Subcutaneous adipose tissue (tissue), 4 donors: ENCODE results near the gene KIF1A. TPM values are rescaled to one million over a fixed set of nuclear protein-coding genes. Genes with fewer than 3 reads are reported as not detected.

Source experiments
- total RNA-seq, 4 donors: library from RNA; depleted of rRNA; stranded (reverse); fragments of >200 nt; gene quantifications; one replicate each; pipeline ENCODE4 v1.1.0, GENCODE V29; 2016
- TF ChIP-seq, protein P1 (sequence below): fragments of 450-650 bp; IDR thresholded peaks from one replicate; pipeline ENCODE4 v1.5.1; 2016; ENCODE audit warnings: low read depth, mild to moderate bottlenecking, control low read depth, antibody characterized with exemption, moderate library complexity

Gene KIF1A, protein sequence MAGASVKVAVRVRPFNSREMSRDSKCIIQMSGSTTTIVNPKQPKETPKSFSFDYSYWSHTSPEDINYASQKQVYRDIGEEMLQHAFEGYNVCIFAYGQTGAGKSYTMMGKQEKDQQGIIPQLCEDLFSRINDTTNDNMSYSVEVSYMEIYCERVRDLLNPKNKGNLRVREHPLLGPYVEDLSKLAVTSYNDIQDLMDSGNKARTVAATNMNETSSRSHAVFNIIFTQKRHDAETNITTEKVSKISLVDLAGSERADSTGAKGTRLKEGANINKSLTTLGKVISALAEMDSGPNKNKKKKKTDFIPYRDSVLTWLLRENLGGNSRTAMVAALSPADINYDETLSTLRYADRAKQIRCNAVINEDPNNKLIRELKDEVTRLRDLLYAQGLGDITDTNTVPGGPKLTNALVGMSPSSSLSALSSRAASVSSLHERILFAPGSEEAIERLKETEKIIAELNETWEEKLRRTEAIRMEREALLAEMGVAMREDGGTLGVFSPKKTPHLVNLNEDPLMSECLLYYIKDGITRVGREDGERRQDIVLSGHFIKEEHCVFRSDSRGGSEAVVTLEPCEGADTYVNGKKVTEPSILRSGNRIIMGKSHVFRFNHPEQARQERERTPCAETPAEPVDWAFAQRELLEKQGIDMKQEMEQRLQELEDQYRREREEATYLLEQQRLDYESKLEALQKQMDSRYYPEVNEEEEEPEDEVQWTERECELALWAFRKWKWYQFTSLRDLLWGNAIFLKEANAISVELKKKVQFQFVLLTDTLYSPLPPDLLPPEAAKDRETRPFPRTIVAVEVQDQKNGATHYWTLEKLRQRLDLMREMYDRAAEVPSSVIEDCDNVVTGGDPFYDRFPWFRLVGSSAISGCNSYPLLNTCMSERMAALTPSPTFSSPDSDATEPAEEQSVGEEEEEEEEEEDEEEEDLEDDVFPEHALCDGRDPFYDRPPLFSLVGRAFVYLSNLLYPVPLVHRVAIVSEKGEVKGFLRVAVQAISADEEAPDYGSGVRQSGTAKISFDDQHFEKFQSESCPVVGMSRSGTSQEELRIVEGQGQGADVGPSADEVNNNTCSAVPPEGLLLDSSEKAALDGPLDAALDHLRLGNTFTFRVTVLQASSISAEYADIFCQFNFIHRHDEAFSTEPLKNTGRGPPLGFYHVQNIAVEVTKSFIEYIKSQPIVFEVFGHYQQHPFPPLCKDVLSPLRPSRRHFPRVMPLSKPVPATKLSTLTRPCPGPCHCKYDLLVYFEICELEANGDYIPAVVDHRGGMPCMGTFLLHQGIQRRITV (N-terminal part only)
- not detected for total RNA-seq

DNA sequence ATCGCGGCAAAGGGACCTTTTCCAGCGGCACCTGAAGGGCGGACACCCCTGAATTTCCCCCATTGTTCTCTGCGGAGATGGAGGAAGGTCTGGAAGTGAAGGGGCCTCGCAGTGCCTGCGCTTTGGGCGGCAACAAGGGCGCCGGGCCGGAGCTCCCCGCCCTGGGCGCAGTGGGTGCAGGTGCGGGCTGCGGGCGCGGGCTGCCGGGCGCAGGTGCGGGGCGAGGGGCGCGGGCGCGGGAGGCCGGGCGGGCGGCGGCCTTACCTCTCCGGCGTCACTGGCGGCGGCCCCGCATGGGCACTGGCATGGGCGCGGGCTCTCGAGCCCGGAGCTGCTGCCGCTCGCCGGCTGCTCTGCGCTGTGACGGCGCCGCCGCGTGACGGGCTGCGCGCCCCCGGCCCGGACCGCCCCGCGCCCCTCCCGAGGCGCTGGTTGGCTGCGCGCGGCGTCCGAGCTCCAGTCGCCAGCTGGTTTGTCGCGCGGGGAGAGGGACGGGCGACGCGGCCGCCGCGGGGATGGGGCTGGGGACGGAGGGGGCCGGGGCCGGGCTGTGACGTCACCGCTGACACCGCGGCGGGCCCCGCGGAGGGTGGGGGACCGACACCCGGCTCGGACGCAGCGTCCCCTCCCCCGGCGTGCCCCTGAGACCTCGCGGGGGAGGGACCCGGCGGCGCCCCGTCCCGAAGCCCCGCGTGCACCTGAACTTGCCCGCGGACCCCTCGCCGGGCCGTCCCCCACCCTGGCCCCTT is at the start of gene KIF1A:
Gene KIF1A (minus strand): TSS at position 362 of the 749 bp plus-strand sequence. CDS start 22,467 bp downstream, outside the sequence.
- TF ChIP-seq, protein P1, sequence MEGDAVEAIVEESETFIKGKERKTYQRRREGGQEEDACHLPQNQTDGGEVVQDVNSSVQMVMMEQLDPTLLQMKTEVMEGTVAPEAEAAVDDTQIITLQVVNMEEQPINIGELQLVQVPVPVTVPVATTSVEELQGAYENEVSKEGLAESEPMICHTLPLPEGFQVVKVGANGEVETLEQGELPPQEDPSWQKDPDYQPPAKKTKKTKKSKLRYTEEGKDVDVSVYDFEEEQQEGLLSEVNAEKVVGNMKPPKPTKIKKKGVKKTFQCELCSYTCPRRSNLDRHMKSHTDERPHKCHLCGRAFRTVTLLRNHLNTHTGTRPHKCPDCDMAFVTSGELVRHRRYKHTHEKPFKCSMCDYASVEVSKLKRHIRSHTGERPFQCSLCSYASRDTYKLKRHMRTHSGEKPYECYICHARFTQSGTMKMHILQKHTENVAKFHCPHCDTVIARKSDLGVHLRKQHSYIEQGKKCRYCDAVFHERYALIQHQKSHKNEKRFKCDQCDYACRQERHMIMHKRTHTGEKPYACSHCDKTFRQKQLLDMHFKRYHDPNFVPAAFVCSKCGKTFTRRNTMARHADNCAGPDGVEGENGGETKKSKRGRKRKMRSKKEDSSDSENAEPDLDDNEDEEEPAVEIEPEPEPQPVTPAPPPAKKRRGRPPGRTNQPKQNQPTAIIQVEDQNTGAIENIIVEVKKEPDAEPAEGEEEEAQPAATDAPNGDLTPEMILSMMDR = no peak

DNA sequence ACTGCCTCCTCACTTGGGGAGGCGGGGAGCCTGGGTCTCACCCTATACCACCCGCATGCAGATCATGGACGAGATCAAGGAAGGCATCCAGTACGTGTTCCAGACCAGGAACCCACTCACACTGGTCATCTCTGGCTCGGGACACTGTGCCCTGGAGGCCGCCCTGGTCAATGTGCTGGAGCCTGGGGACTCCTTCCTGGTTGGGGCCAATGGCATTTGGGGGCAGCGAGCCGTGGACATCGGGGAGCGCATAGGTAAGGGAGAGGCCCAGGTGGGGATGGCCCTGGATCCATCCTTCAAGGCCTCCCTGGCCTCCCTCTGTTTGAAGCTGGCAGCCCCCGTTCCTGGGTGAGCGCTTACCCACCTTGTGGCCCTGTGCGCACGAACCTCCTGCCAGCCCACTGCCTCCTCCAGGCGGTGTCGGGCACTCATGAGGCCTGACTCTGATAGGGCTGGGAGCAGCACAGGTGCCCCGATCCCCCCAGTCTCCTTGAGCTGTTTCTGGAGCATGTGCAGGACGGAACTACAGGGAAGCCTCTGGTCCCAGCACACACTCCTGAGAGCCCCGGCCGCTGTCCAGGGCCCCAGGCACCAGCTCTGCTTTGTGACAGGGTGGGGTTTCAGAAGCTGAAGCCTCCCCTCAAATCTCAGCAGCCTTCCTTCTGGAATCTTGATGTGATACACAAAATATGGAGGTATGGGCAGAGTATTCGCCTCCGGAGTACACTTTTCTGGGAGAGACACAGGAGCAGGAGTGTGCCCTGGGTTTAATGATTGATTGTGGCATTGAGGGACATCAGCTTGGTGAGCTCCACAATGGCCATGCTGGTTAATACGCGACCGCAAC is 49.3 kb upstream of the KIF1A start:
- TF ChIP-seq, protein P1 = no peak

DNA sequence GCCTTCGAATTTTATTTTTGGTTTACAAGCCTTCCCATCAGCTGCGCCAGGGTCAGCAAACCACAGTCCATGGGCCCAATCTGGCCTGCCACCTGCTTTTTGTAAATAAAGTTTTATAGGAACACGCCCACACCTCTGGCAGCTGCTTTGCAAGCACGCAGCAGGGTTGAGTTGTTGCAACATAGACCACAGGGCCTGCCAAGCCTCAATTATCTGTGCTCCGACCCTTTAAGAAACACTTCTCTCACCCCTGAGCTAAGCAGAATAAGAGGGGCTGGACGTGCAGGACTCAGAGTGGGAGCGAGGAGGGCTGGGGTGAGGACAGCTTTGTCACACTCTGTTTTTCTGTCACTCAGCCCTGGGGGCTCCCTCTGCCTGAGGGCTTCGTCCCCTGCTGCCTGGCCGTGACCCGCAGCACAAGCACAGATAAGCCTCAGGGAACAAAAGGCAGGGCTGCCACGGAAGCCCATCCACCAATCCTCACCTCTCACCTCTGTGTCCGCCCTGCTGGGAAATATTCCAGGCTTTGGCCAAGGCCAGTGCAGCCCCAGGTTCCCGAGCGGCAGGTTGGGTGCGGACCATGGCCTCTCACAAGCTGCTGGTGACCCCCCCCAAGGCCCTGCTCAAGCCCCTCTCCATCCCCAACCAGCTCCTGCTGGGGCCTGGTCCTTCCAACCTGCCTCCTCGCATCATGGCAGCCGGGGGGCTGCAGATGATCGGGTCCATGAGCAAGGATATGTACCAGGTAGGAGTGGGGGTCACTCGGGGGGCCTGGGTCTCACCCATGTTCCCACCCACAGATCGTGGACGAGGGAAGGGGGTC is 48.5 kb upstream of the KIF1A start, which contains the start of gene AGXT:
Gene AGXT (plus strand): TSS at position 539 of the 823 bp plus-strand sequence. CDS start 42 bp downstream, at position 581.
- TF ChIP-seq, protein P1 = no peak

DNA sequence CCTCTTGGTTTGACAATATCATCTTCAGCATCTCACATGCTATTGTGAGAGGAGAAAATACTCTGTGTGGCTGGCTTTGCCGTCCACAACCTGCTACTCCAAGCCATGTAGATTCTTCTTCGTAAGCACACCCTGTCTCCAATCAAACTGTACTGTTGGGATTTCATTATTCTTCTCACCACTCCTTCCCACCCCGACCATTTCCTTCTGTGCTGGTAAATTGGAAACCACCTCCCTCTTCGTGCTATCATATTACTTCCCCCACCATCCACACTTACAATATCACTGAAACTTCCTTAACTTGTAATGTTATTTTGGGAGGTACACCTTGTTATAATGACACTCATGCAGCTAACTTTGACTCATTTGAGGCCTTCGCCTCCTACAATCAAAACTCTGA is 45.4 kb upstream of the KIF1A start:
- TF ChIP-seq, protein P1 = no peak

DNA sequence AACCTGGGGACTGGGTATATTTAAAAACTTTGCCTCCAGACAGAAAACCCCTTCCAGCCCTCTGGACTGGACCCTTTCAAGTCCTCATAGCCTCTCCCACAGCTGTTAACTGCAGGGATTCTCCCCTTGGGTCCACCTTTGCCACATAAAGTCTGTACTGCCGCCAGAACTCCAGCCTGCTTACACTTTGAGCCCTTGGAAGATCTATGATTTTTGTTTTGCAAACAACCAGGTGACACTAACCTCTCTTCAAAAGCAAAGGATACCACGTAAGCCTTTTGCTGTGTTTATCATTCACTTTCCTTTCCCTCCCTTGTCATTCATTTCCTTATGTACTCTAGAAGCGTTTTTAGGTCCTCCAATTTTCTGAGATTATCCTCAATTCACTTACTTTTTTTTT is 44.5 kb upstream of the KIF1A start:
- TF ChIP-seq, protein P1 = no peak
